Keratinocyte (primary cell): ENCODE data around the gene LRCH2.

Experiments
- EZH2 ChIP-seq: IDR thresholded peaks from one replicate; pipeline ENCODE4 v1.6.1; 2012; ENCODE audit warnings: inconsistent platforms, mild to moderate bottlenecking, low read length, moderate library complexity
- TF ChIP-seq, protein P1 (sequence below), 3 experiments: IDR thresholded peaks in 1 of 3; conservative IDR thresholded peaks in 1 of 3; optimal IDR thresholded peaks in 1 of 3; 2 replicates in 2 of 3; 3 replicates in 1 of 3; pipeline versions ENCODE3 to v1.5.1; 2011; ENCODE audit warnings: low read length in 3 of 3, mild to moderate bottlenecking in 3 of 3, moderate library complexity in 2 of 3, control low read depth in 1 of 3, inconsistent platforms in 1 of 3; ENCODE audit not compliant: insufficient read depth in 2 of 3; ENCODE audit errors: extremely low read depth in 1 of 3

GRCh38 chrX:115214605-115215004 is 19.3 kb downstream of the LRCH2 start:
- TF ChIP-seq, protein P1, sequence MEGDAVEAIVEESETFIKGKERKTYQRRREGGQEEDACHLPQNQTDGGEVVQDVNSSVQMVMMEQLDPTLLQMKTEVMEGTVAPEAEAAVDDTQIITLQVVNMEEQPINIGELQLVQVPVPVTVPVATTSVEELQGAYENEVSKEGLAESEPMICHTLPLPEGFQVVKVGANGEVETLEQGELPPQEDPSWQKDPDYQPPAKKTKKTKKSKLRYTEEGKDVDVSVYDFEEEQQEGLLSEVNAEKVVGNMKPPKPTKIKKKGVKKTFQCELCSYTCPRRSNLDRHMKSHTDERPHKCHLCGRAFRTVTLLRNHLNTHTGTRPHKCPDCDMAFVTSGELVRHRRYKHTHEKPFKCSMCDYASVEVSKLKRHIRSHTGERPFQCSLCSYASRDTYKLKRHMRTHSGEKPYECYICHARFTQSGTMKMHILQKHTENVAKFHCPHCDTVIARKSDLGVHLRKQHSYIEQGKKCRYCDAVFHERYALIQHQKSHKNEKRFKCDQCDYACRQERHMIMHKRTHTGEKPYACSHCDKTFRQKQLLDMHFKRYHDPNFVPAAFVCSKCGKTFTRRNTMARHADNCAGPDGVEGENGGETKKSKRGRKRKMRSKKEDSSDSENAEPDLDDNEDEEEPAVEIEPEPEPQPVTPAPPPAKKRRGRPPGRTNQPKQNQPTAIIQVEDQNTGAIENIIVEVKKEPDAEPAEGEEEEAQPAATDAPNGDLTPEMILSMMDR (optimal IDR thresholded peaks at IDR 0.05 in 1 of 3, IDR thresholded peaks at IDR 0.05 in 1 of 3, conservative IDR thresholded peaks at IDR 0.05 in 1 of 3; ENCODE audit: extremely low read depth in 1 of 3, insufficient read depth in 2 of 3, low read length in 3 of 3), result no peak
- TF ChIP-seq EZH2, result no peak
